ENCODE measurements around the gene GRB10.

DNA sequence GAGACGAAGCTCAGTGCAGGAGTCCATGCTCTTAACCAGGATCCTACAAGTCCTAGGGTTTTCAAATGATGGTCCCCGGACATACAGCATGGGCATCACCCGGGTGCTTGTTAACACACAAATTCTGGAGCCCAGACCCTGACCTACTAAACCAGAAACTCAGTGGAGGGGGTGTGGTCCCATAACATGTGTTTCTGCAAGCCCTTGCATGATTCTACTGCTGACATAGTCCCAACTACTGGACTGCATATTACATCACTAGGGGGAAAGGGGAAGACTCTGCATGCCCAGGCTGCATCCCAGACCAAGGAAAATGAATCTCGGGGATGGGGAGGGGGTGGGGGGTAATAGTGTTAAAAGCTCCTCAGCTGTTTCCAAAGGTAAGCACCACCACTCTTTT, 40.3 kb downstream of the GRB10 start:
- TF ChIP-seq, protein P1, sequence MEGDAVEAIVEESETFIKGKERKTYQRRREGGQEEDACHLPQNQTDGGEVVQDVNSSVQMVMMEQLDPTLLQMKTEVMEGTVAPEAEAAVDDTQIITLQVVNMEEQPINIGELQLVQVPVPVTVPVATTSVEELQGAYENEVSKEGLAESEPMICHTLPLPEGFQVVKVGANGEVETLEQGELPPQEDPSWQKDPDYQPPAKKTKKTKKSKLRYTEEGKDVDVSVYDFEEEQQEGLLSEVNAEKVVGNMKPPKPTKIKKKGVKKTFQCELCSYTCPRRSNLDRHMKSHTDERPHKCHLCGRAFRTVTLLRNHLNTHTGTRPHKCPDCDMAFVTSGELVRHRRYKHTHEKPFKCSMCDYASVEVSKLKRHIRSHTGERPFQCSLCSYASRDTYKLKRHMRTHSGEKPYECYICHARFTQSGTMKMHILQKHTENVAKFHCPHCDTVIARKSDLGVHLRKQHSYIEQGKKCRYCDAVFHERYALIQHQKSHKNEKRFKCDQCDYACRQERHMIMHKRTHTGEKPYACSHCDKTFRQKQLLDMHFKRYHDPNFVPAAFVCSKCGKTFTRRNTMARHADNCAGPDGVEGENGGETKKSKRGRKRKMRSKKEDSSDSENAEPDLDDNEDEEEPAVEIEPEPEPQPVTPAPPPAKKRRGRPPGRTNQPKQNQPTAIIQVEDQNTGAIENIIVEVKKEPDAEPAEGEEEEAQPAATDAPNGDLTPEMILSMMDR (IDR thresholded peaks at IDR 0.05), result no peak
- no peak for TF ChIP-seq ZFX (IDR thresholded peaks at IDR 0.05; ENCODE audit: borderline replicate concordance)
